Retinal pigment epithelial cell (primary cell): ENCODE measurements around the gene MACROH2A1.
"Not testable (repeated sequence)": the region's sequence is repeated elsewhere in the genome, so short reads cannot be mapped to it uniquely, and the experiment has no call there.

Experiments used
- DNase-seq: peaks from one replicate; pipeline ENCODE4 v3.0.0-alpha.2; 2010; ENCODE audit warnings: low read depth
- H3K4me3 ChIP-seq: 2 replicates; pipeline ENCODE4 v1.5.1; 2011; ENCODE audit warnings: mild to moderate bottlenecking, low read length, control low read depth, moderate library complexity
- TF ChIP-seq, protein P1 (sequence below): conservative IDR thresholded peaks from 2 replicates; pipeline ENCODE4 v1.5.1; 2011; ENCODE audit warnings: low read depth, low read length, control low read depth, inconsistent platforms

MACROH2A1 gene

DNA sequence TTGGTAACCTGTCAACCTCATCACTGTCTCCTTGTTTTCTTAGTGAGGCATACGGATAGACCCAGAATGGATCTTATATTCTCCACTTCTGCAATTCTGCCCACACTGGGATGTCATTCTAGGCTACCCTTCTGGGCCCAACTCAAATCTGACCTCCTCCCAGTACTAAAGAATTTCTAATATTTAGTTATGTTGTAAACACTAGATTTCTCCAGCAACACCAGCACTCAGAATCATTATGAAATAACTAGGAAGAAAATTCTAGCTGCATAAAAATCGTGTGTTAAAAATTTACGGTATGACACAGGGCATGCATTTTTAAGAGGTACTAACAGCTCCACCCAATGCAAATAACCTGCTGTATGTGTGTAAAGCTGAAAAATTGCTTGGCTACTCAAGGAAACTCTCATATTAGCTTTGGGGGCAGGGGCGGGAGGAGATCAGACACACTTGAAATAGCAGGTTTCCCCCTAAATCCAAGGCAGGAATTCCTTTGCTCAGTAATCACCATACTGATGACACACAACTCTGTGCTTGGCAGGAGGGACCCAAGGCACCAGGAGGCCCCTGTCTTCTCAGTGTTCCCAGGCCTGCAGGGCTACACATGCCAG, 27.3 kb downstream of the MACROH2A1 start:
- DNase-seq: no peak
- TF ChIP-seq, protein P1, sequence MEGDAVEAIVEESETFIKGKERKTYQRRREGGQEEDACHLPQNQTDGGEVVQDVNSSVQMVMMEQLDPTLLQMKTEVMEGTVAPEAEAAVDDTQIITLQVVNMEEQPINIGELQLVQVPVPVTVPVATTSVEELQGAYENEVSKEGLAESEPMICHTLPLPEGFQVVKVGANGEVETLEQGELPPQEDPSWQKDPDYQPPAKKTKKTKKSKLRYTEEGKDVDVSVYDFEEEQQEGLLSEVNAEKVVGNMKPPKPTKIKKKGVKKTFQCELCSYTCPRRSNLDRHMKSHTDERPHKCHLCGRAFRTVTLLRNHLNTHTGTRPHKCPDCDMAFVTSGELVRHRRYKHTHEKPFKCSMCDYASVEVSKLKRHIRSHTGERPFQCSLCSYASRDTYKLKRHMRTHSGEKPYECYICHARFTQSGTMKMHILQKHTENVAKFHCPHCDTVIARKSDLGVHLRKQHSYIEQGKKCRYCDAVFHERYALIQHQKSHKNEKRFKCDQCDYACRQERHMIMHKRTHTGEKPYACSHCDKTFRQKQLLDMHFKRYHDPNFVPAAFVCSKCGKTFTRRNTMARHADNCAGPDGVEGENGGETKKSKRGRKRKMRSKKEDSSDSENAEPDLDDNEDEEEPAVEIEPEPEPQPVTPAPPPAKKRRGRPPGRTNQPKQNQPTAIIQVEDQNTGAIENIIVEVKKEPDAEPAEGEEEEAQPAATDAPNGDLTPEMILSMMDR: no peak
- H3K4me3 ChIP-seq: no peak overlapping the region

DNA sequence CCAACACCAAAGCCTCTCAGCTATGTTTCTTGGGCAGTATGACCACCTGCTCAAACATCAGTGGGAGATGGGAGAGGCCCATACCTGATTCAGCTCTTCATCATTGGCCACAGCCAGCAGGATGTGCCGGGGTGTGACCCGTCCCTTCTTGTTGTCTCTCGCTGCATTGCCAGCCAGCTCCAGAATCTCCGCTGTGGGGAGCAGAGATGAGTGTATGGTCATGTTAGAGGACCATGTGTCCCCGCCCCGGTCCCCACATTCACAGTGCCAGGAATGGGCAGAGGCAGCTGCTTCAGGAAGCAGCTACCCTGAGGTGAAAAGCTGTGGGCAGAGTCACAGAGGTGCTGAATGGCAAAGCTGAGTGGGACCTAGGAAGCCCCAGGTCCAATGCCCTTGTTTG, 29.1 kb downstream of the MACROH2A1 start:
- no peak for DNase-seq
- TF ChIP-seq, protein P1: no peak

DNA sequence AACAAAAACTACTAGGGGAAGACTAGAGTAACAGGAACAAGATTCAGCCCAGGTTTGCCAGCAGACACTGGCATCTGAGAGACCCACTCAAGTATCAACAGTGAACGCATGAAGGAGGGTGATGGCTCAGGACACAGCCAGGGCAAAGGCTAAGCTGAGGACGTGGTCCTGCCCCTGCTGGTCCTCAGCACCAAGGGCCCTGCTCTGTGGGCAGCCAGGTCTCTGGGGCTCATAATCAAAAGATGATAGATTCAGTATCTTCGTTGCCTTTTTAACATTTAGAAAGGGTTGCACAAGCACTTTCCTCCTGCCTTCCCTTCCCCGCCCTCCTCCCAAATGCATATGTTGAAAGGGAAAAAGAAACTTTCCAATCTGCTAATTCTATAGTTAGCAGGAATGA, 31.5 kb downstream of the MACROH2A1 start:
- no peak for DNase-seq
- TF ChIP-seq, protein P1: no peak
- no peak overlapping the region for H3K4me3 ChIP-seq

More for the DNA sequence above, 29.1 kb downstream of the MACROH2A1 start:
- no peak overlapping the region for H3K4me3 ChIP-seq

DNA sequence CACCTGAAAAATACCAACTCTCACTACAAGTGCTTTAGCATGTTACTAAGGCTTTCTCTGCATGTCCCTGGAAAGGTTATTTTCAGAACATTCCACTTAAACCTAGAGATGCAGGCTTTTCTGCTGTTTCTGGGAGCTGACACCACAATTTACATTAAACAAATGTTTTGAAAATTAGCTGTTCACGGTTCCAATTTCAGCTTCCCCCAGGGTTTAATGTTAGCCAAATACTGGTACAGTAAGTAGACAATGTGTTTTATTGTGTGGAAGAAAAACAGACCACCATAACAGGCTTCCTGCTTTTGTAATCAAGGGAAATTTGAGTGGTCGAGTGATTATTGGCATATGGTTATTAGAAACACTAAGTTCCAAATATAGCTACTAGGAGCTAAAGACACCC, 32.0 kb downstream of the MACROH2A1 start:
- no peak for DNase-seq
- TF ChIP-seq, protein P1: no peak
- H3K4me3 ChIP-seq: no peak overlapping the region

DNA sequence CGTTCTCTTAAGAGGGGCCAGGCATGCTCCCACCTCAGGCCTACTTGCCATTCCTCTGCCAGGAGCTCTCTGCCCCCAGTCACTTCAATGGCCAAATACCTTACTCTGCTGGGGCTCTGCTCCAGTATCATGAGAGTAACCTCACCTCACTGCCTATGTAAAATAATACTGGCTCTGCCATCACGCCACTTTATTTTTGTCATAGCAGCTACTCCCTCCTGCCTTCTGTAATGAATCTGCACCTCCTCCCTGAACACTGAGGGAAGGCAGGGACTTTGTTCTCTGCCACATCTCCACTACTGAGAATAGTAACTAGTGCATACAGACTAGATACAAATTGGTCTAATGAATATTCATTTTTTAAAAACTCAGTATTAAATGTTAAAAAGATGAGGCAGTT, 33.8 kb downstream of the MACROH2A1 start:
- no peak overlapping the region for H3K4me3 ChIP-seq
- TF ChIP-seq, protein P1: no peak
- DNase-seq: no peak

DNA sequence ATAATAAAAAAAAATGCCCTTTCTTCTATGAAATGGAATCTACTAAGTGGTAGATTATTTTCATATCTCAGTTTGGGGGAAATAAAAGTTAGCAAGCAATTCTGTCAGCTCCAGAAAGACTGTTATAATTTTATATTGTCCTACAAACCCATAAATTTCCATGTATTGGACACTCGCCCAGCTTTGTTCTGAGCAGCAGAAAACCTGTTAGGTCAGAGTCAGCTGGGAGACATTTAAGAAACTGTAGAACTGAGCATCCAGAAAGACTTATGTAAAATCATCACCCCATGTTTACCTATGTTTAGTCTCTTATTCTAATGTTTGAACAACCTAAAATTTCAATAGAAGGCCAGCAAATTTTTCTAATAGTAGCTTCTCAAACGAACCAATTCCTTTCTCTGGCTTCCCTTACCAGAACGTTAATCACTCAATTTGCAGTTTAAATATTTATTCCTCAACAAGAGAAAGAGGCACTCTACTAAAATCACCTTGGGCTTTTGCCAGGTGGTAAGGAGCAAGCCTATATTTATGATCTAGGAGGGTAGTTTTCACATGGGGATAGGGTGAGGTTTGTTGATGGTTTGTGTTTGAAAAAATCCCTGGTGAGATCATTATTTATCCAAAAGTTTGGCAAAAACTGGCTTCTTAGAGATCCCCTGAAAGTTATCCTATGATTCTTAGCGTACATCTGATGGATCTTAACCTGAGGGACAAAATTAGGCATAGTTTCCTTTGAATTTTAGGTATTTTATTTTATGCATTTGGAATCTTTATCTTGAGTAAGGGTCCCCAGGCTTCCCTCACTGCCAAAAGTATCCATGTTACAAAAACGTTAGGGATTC, 34.4 kb downstream of the MACROH2A1 start:
- TF ChIP-seq, protein P1: no peak
- no peak for DNase-seq
- no peak overlapping the region for H3K4me3 ChIP-seq

DNA sequence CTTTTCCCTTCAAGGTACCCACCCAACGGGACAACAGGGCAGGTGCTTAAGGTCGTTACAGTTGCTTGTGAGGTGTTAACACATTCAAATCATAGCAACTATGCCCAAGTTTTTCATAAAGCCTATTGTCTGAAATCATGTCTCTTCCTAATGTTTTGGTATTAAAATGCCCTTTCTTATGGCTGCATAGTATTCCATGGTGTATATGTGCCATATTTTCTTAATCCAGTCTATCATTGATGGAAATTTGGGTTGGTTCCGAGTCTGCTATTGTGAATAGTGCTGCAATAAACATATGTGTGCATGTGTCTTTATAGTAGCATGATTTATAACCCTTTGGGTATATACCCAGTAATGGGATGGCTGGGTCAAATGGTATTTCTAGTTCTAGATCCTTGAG, 35.7 kb downstream of the MACROH2A1 start:
- not testable (repeated sequence) for DNase-seq, H3K4me3 ChIP-seq
